SK-N-SH (cell line): Measurements from ENCODE around the gene ELOA2. TPM values are rescaled to one million over a fixed set of nuclear protein-coding genes. Genes with fewer than 3 reads are reported as not detected.

Source experiments
- CTCF ChIA-PET: fragments of 300-600, 350-600 bp; formaldehyde crosslinking; extraction: SDS; loops from one replicate; lab custom pipeline; 2021; lab: Yijun Ruan, JAX
- POLR2A ChIA-PET: fragments of 350-600 bp; sonication (Branson Sonifier 250); formaldehyde crosslinking; extraction: SDS; loops from one replicate; lab custom pipeline; 2020; ENCODE audit warnings: antibody characterized with exemption, inconsistent platforms; lab: Yijun Ruan, JAX
- DNase-seq: peaks from one replicate; pipeline ENCODE4 v3.0.0; 2012
- H2AFZ ChIP-seq: fragments of 200-600 bp; sonication (generic); 2 replicates; pipeline ENCODE4 v1.8.1; 2016; ENCODE audit warnings: antibody characterized with exemption, mild to moderate bottlenecking, low read depth
- H3F3A ChIP-seq: fragments of 200-600 bp; sonication (generic); replicated peaks from 2 replicates; pipeline ENCODE3; 2016; ENCODE audit warnings: antibody characterized with exemption, mild to moderate bottlenecking; ENCODE audit not compliant: insufficient read depth
- H3K27ac ChIP-seq, 2 experiments: fragments of 200-500 bp in 1 of 2; fragments of 200-600 bp in 1 of 2; sonication (Bioruptor generic) in 1 of 2; sonication (generic), shearing (Covaris generic) in 1 of 2; 2 replicates each; pipeline versions ENCODE4 v1.5.1 to v1.6.1; 2014 to 2016; ENCODE audit warnings: low read depth in 2 of 2, inconsistent platforms in 1 of 2, low read length in 1 of 2, mild to moderate bottlenecking in 1 of 2, mixed read lengths in 1 of 2
- H3K27me3 ChIP-seq: fragments of 200-600 bp; sonication (generic), shearing (Covaris generic); 2 replicates; pipeline ENCODE4 v1.6.1; 2016; ENCODE audit warnings: mixed run types; ENCODE audit not compliant: insufficient read depth
- H3K36me3 ChIP-seq, 2 experiments: fragments of 200-500 bp in 1 of 2; fragments of 200-600 bp in 1 of 2; sonication (Bioruptor generic) in 1 of 2; sonication (generic) in 1 of 2; replicated peaks in 1 of 2; 2 replicates each; pipeline versions ENCODE3 to v1.5.1; 2014 to 2016; ENCODE audit warnings: low read length in 1 of 2, mild to moderate bottlenecking in 1 of 2; ENCODE audit not compliant: insufficient read depth in 2 of 2, control insufficient read depth in 1 of 2
- H3K4me1 ChIP-seq, 2 experiments: fragments of 200-500 bp in 1 of 2; fragments of 200-600 bp in 1 of 2; sonication (Bioruptor generic) in 1 of 2; sonication (generic), shearing (Covaris generic) in 1 of 2; 2 replicates each; pipeline versions ENCODE4 v1.5.1 to v1.6.1; 2014 to 2016; ENCODE audit warnings: low read depth in 1 of 2, low read length in 1 of 2, mixed run types in 1 of 2; ENCODE audit not compliant: insufficient read depth in 2 of 2, control insufficient read depth in 1 of 2
- H3K4me2 ChIP-seq: fragments of 200-600 bp; sonication (generic), shearing (Covaris generic); 2 replicates; pipeline ENCODE4 v1.6.1; 2017; ENCODE audit warnings: mixed run types
- H3K4me3 ChIP-seq, 2 experiments: fragments of 200-500 bp in 1 of 2; fragments of 200-600 bp in 1 of 2; sonication (Bioruptor generic) in 1 of 2; sonication (generic), shearing (Covaris generic) in 1 of 2; 2 replicates each; pipeline versions ENCODE4 v1.5.1 to v1.8.1; 2014 to 2016; ENCODE audit warnings: low read depth in 2 of 2, inconsistent platforms in 1 of 2, low read length in 1 of 2, mild to moderate bottlenecking in 1 of 2, mixed read lengths in 1 of 2, moderate library complexity in 1 of 2
- H3K79me2 ChIP-seq: fragments of 200-600 bp; sonication (generic); 2 replicates; pipeline ENCODE4 v1.8.1; 2017; ENCODE audit warnings: mild to moderate bottlenecking; ENCODE audit not compliant: insufficient read depth
- H3K9ac ChIP-seq: fragments of 200-600 bp; sonication (generic); 2 replicates; pipeline ENCODE4 v1.6.1; 2017; ENCODE audit warnings: mixed run types
- H3K9me2 ChIP-seq: fragments of 200-600 bp; sonication (generic); 2 replicates; pipeline ENCODE4 v1.6.1; 2017; ENCODE audit warnings: mixed run types
- H3K9me3 ChIP-seq: fragments of 200-600 bp; sonication (generic); 2 replicates; pipeline ENCODE4 v1.6.1; 2017; ENCODE audit warnings: mixed run types, mild to moderate bottlenecking, moderate library complexity
- H4K20me1 ChIP-seq: fragments of 200-600 bp; sonication (generic); 2 replicates; pipeline ENCODE4 v1.6.1; 2017; ENCODE audit warnings: mild to moderate bottlenecking, mixed run types; ENCODE audit not compliant: insufficient read depth
- FOSL2 ChIP-seq: IDR thresholded peaks from 2 replicates; pipeline ENCODE4 v1.4.0; 2012; ENCODE audit warnings: low read depth, mild to moderate bottlenecking, moderate library complexity, borderline replicate concordance
- FOXJ3 ChIP-seq: sonication (generic); formaldehyde crosslinking; IDR thresholded peaks from 2 replicates; pipeline ENCODE4 v1.5.1; 2020; ENCODE audit warnings: mild to moderate bottlenecking, missing genetic modification reagents
- FOXM1 ChIP-seq: IDR thresholded peaks from 2 replicates; pipeline ENCODE4 v1.4.0; 2012; ENCODE audit warnings: low read depth, mild to moderate bottlenecking
- GABPA ChIP-seq: IDR thresholded peaks from 2 replicates; pipeline ENCODE4 v1.4.0; 2012; ENCODE audit warnings: low read depth, mild to moderate bottlenecking
- MEF2A ChIP-seq: IDR thresholded peaks from 2 replicates; pipeline ENCODE4 v1.4.0; 2012; ENCODE audit warnings: low read depth, borderline replicate concordance
- RAD21 ChIP-seq: IDR thresholded peaks from 2 replicates; pipeline ENCODE4 v1.6.1; 2012; ENCODE audit warnings: mild to moderate bottlenecking, low read length
- RCOR1 ChIP-seq: fragments of 150-350 bp; IDR thresholded peaks from 2 replicates; pipeline ENCODE4 v1.6.1; 2017; ENCODE audit warnings: antibody characterized with exemption, low read length
- TEAD4 ChIP-seq: IDR thresholded peaks from 2 replicates; pipeline ENCODE4 v1.4.0; 2012; ENCODE audit warnings: mild to moderate bottlenecking, borderline replicate concordance; ENCODE audit not compliant: insufficient read depth
- YY1 ChIP-seq: IDR thresholded peaks from 2 replicates; pipeline ENCODE4 v1.4.0; 2012; ENCODE audit warnings: low read depth, mild to moderate bottlenecking
- WGBS: methylation state at CpG from one replicate; pipeline ENCODE4 v1.1.6; 2017; ENCODE audit warnings: low lambda C conversion rate; 5-methylcytosine and 5-hydroxymethylcytosine counted together
- polyA plus RNA-seq, 3 experiments: library from polyadenylated mRNA; depleted of rRNA; stranded (reverse); fragments of >200 nt; gene quantifications; 2 replicates each; pipeline ENCODE4 v1.2.3, GENCODE V29; 2012
- TF ChIP-seq, protein P1 (sequence below): IDR thresholded peaks from 2 replicates; pipeline ENCODE4 v1.4.0; 2012; ENCODE audit warnings: low read depth
- TF ChIP-seq, protein P2 (sequence below): IDR thresholded peaks from 2 replicates; pipeline ENCODE4 v1.4.0; 2012; ENCODE audit warnings: low read depth, borderline replicate concordance
- TF ChIP-seq, protein P3 (sequence below): fragments of 200-600 bp; sonication (generic); IDR thresholded peaks from 2 replicates; pipeline ENCODE4 v1.6.1; 2017; ENCODE audit warnings: antibody characterized with exemption, mild to moderate bottlenecking, moderate library complexity

The ELOA2 gene
- polyA plus RNA-seq, 1 of the 3 experiments (the other 2 are of a cell fraction), result not detected

DNA sequence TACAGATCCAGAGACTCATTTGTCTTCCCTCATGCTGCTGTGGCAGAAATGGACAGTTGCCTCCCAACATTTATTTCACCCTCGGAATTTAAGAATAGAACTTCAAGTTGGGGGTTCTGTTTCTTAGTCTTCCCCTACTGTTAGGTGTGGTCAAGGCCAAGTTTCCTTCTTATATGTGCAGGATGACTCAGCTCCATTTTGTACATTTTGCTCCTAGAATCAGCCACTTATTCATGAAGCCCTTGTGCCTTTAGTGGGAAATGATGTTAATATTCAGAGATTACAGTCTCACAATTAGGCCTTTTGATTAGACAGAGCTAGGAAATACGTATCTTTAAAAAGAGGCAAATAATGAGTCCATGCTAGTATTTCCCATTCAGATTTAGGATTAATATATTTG, 46.2 kb upstream of the ELOA2 start:
- Histone ChIP-seq H3K4me1 (no peaks in the 10 kb centered on the region), H3K79me2 (no peaks in the 10 kb centered on the region), H2AFZ (no peak overlapping the region), H3K9me2 (no peaks in the 10 kb centered on the region), H3K9me3 (no peaks in the 10 kb centered on the region), H4K20me1 (no peaks in the 10 kb centered on the region), H3K9ac (no peak overlapping the region), H3K36me3 (peaks cover 0 to 3% of the 10 kb centered on the region in 2 experiments), H3K27ac (no peak overlapping the region), H3F3A (no peaks in the 10 kb centered on the region), H3K4me3 (no peak overlapping the region), H3K27me3 (no peaks in the 10 kb centered on the region), H3K4me2 (no peak overlapping the region)
- no peak for TF ChIP-seq FOSL2
- POLR2A ChIA-PET, result no interaction called here
- CTCF ChIA-PET, result no interaction called here
- DNase-seq, result no peak
- 68% methylated on average over 2 of the region's 2 CpGs for WGBS

DNA sequence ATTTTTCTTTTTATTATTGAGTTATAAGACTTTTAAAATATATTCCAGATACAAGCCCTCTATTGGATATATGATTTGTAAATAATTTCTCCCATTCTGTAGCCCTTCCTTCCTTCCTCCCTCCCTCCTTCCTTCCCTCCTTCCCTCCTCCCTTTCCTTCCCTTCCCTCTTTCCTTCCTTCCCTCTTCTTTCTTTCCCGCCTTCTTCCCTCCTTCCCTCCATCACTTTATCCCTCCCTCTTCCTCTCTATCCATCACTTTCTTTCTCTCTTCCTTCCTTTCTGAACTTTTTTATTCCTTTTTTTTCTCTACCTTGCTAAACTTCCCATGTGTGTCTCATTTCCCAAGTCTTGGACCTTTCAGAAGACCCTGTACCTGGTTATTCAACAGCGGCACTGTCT, 45.5 kb upstream of the ELOA2 start:
- peaks cover 0 to 3% of the 10 kb centered on the region in 2 experiments for H3K36me3 ChIP-seq
- no peak overlapping the region for H3K4me2 ChIP-seq
- H3K4me3 ChIP-seq, result no peak overlapping the region
- no peaks in the 10 kb centered on the region for H3F3A ChIP-seq
- no peaks in the 10 kb centered on the region for H4K20me1 ChIP-seq
- no peak for DNase-seq
- H3K27me3 ChIP-seq, result no peaks in the 10 kb centered on the region
- H3K9me3 ChIP-seq, result no peaks in the 10 kb centered on the region
- no peak for TF ChIP-seq FOXM1
- TF ChIP-seq GABPA, result no peak
- TF ChIP-seq, protein P1, sequence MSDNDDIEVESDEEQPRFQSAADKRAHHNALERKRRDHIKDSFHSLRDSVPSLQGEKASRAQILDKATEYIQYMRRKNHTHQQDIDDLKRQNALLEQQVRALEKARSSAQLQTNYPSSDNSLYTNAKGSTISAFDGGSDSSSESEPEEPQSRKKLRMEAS, result no peak
- TF ChIP-seq TEAD4, result no peak
- TF ChIP-seq RAD21, result no peak
- TF ChIP-seq, protein P2, sequence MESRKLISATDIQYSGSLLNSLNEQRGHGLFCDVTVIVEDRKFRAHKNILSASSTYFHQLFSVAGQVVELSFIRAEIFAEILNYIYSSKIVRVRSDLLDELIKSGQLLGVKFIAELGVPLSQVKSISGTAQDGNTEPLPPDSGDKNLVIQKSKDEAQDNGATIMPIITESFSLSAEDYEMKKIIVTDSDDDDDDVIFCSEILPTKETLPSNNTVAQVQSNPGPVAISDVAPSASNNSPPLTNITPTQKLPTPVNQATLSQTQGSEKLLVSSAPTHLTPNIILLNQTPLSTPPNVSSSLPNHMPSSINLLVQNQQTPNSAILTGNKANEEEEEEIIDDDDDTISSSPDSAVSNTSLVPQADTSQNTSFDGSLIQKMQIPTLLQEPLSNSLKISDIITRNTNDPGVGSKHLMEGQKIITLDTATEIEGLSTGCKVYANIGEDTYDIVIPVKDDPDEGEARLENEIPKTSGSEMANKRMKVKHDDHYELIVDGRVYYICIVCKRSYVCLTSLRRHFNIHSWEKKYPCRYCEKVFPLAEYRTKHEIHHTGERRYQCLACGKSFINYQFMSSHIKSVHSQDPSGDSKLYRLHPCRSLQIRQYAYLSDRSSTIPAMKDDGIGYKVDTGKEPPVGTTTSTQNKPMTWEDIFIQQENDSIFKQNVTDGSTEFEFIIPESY, result no peak
- no peak for TF ChIP-seq MEF2A
- TF ChIP-seq FOXJ3 (CRISPR knock-in tag), result no peak
- H3K79me2 ChIP-seq, result no peaks in the 10 kb centered on the region
- no peaks in the 10 kb centered on the region for H3K9me2 ChIP-seq
- WGBS, result 93% methylated on average over 2 of the region's 2 CpGs
- H3K4me1 ChIP-seq, result peaks cover 0 to 2% of the 10 kb centered on the region in 2 experiments; a peak in 1 of 4 replicates
- H3K27ac ChIP-seq, result no peak overlapping the region
- CTCF ChIA-PET, result no interaction called here
- no peak overlapping the region for H2AFZ ChIP-seq
- POLR2A ChIA-PET, result no interaction called here
- no peak overlapping the region for H3K9ac ChIP-seq

DNA sequence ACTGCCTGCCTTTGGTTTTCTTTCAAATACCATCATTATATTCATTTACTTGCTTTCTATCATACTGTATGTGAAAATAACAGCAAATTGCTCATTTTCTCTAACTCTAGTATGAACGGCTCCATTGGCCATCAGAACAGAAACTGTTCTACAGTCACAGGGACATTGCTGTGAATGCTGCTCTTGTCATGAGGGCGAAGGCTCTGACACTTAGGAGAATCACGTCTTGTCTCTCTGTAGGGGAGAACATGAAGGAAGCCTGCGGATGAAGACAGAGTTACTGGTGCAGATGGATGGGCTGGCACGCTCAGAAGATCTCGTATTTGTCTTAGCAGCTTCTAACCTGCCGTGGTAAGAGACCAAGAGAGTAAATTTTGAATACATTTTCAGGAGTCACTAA, 41.7 kb upstream of the ELOA2 start:
- peaks cover 0 to 3% of the 10 kb centered on the region in 2 experiments for H3K36me3 ChIP-seq
- no peaks in the 10 kb centered on the region for H3K27me3 ChIP-seq
- no peaks in the 10 kb centered on the region for H3F3A ChIP-seq
- H3K9ac ChIP-seq, result no peak overlapping the region
- TF ChIP-seq RAD21 (no peak), RCOR1 (no peak), MEF2A (no peak), GABPA (no peak), TEAD4 (no peak), YY1 (no peak)
- TF ChIP-seq, protein P3, sequence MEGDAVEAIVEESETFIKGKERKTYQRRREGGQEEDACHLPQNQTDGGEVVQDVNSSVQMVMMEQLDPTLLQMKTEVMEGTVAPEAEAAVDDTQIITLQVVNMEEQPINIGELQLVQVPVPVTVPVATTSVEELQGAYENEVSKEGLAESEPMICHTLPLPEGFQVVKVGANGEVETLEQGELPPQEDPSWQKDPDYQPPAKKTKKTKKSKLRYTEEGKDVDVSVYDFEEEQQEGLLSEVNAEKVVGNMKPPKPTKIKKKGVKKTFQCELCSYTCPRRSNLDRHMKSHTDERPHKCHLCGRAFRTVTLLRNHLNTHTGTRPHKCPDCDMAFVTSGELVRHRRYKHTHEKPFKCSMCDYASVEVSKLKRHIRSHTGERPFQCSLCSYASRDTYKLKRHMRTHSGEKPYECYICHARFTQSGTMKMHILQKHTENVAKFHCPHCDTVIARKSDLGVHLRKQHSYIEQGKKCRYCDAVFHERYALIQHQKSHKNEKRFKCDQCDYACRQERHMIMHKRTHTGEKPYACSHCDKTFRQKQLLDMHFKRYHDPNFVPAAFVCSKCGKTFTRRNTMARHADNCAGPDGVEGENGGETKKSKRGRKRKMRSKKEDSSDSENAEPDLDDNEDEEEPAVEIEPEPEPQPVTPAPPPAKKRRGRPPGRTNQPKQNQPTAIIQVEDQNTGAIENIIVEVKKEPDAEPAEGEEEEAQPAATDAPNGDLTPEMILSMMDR, result no peak
- H3K4me3 ChIP-seq, result no peak overlapping the region
- no peak overlapping the region for H3K27ac ChIP-seq
- H3K4me2 ChIP-seq, result no peak overlapping the region
- H3K9me2 ChIP-seq, result no peaks in the 10 kb centered on the region
- peaks cover 2 to 5% of the 10 kb centered on the region in 2 experiments; a peak in 1 of 4 replicates for H3K4me1 ChIP-seq
- H3K79me2 ChIP-seq, result no peaks in the 10 kb centered on the region
- H3K9me3 ChIP-seq, result no peaks in the 10 kb centered on the region
- no peak overlapping the region for H2AFZ ChIP-seq
- ChIA-PET POLR2A (no interaction called here), CTCF (interaction anchor here (0.9 to 2.1 kb wide), 3 partner anchors 24 to 678 kb away, joined by 4 to 12 read pairs (median 4); no protein-coding TSS in a partner anchor)
- DNase-seq, result no peak
- WGBS, result 87% methylated on average over 7 of the region's 7 CpGs
- no peaks in the 10 kb centered on the region for H4K20me1 ChIP-seq
